GM21423 (cell line): ENCODE results near the gene PRMT6.
A peak's percentile ranks its signal among the peaks of the same experiment; 100 is the strongest.
"Not testable (repeated sequence)": the region's sequence is repeated elsewhere in the genome, so short reads cannot be mapped to it uniquely, and the experiment has no call there.

Source experiments
- ATAC-seq: cut with Tn5 transposase; IDR thresholded peaks from one replicate; pipeline ENCODE4 v1.9.1; 2021; ENCODE audit warnings: mild to moderate bottlenecking, moderate library complexity; ENCODE audit not compliant: unreplicated experiment

The PRMT6 gene

GRCh38 chr1:107056426-107057196, at the start of gene PRMT6:
Gene PRMT6, plus strand, starts transcription at chr1:107056674. Its CDS starts 42 bp downstream, at chr1:107056716.
- peak; percentile 94 for ATAC-seq

DNA sequence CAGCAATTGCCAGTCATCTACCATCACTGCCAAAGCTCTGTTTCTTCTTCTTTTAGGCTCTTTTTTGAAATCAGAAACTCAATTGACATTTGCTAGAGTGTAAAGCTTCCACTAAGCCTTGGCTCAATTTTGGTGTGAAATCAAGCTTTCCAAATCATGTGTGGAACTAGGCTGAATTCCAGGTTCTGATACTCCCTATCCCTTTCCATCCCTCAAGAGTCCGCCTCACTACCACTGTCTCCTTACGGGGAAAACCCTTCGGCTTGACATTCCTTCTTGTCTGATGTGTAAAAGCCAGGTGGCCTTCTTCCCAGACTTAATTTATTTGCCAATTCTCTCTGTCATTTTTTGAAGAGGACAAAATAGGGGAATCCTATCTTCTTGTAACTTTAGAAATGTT, 47.2 kb upstream of the PRMT6 start:
- ATAC-seq = no peak

DNA sequence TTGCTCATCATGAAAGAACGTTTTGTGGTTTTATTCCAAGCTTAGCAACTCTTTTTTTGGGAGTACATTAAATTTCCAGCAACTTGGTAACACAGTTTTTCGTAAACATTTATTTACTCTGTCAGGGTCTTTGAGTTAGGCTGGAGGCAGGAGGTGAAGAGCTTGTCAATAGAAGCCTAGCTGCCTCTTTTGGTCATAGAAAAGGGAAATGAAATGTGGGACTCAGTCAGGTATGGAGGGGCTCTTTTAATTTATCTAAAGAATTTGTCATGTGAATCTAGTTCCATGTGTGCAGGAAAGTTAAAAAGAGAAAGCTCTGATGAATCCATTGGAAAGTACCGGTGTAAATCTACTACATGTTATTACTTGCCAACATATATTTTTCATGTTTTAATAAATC, 45.9 kb upstream of the PRMT6 start:
- no peak for ATAC-seq

DNA sequence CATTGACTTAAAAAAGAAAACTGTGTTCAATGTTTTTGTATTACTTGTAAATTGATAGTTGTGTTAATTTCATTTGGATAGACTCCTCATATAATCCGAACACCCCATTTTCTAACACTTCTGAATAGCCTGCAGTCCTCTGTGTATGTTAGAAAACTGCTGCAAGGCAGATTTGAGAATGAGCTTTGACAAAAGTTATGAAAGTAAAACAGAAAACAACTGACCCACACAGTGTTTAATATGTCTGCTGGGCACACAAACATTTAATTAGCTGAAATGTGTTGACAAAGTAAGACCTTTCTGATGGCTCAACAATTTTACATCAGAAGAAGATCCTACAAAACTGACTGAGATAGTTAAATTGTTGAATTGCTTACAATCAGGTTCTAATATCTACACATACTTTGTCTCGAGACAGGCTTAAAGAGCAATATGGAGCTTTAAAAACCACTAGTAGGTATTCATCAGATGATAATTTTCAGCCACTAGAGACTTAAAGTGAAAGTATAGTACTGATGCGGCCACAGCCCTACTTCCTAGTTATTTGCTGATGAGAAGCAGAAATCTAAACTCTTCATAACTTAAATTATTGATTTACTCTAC, 40.0 kb upstream of the PRMT6 start:
- peak; percentile 68 for ATAC-seq

DNA sequence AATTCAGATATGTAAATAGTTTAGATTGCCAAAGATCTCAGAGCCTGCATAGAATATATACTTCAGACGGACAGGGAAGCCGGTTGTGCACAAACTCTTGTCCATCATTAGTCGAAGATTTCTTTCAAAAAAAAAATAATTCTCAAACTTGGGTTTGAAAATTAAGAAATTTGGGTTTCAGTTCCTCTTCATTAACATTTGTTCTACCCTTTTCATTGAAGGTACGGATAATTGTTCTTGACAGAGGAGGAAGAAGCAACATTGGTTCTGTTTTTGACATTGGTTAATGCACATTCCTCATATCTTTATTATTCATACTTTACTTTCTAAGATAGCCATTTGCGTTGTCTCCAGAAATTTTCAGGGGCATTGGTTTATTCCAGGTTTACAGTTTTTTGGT, 38.0 kb upstream of the PRMT6 start:
- no peak for ATAC-seq

DNA sequence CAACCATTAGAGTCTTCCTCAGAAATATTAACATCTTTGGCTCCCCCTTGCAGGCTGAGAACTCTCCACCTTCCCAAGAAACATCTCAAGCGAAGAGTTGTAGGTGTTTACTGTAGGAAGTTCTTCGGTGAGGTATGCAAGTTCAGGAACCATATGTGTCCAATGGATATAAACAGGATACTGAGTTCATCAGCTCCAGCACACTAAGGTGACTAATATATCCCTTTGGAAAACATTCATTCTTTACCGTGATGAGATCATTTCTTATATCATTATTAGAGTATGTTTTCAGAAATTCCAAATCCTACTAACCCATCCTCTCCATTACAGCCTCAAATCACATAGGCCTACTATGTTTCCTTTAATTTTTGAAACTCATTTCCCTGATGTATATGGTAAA, 37.3 kb upstream of the PRMT6 start:
- no peak for ATAC-seq

- ATAC-seq = not testable (repeated sequence)
Observed at GRCh38 chr1:107038874-107039273, 17.6 kb upstream of the PRMT6 start.

GRCh38 chr1:107044310-107045220, 11.9 kb upstream of the PRMT6 start:
- not testable (repeated sequence) for ATAC-seq

DNA sequence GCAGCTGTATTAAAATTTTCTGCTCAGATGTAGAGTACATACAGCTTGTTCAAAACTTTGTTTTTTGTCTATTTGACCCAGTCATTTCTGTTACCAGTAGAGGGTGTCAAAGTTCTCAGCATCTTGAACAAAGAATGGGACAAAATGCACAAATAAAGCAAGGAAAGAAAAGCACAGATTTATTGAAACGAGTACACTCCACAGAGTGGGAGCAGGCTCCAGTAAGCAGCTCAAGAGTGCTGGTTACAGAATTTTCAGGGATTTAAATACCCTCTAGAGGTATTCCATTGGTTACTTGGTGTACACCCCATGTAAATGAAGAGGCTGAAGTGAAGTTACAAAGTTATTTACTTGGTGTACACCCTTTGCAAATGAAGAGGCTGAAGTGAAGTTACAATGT, 8.9 kb upstream of the PRMT6 start:
- ATAC-seq = no peak

DNA sequence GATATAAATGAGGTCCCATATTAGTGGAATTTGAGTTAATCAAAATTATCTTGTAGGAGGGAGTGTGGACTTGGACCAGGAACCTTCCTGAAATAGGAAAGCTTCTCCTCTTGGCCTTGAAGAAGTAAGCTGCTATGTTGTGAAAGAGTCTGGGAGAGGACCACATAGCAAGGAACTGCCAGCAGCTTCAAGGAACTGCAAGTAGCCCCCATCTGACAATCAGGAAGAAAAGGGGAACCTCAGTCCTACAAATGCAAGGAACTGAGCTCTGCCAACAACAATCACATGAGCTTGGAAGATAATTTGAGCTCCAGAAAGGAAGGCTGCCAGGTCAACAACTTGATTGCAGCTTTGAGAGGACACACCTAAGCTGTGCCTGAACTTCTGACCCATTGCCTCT, 8.2 kb upstream of the PRMT6 start:
- no peak for ATAC-seq

- ATAC-seq = no peak
Observed at GRCh38 chr1:107051266-107051665, 5.2 kb upstream of the PRMT6 start.

- ATAC-seq = not testable (repeated sequence)
Observed at GRCh38 chr1:107055919-107056425, 502 bp upstream of the PRMT6 start.

DNA sequence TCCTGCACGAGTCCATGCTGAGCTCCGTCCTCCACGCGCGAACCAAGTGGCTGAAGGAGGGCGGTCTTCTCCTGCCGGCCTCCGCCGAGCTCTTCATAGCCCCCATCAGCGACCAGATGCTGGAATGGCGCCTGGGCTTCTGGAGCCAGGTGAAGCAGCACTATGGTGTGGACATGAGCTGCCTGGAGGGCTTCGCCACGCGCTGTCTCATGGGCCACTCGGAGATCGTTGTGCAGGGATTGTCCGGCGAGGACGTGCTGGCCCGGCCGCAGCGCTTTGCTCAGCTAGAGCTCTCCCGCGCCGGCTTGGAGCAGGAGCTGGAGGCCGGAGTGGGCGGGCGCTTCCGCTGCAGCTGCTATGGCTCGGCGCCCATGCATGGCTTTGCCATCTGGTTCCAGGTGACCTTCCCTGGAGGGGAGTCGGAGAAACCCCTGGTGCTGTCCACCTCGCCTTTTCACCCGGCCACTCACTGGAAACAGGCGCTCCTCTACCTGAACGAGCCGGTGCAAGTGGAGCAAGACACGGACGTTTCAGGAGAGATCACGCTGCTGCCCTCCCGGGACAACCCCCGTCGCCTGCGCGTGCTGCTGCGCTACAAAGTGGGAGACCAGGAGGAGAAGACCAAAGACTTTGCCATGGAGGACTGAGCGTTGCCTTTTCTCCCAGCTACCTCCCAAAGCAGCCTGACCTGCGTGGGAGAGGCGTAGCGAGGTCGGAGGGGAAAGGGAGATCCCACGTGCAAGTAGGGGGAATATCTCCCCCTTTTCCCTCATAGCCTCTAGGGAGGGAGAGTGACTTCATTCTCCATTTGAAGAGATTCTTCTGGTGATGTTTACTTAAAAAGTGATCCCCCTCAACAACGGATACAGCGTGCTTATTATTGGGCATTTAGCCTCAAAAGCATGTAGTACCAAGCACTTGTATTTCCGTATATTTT, 991 bp downstream of the PRMT6 start:
- peak; percentile 62 for ATAC-seq

DNA sequence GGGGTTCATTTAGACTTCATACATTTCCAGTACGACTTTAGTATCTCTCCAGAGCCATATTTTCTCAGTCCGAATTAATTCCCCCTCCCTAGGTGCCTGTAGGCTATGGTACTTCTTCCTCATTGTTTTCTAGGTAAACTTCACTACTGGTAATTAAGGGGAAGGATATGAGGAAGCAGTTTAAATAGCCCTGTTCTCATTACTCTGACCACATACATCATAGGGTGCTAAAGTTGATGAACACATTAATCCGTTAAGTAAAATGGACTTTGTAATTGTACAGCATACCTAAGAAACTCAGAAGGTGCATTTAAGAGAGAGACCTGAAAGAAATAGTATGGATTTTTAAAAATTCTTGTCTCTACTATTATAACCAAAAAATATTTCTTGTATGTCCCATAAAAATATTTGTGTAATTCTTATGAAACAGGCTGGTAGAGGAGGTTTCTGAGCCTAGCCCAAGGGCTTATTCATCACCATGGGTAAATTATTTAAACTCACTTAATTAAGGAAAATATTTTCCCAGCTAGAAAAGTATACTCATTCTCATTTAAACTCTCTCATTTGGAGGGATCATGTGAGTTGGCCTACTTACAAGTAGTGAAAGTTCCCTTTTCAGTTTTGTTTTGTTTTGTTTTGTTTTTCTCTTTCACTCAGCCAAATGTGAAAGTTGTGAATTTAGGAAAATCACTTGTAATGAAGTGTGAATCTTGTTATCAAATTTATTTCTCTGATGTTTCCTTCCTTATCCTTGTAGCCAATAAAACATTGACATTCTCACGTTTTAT, 2.0 kb downstream of the PRMT6 start:
- no peak for ATAC-seq

- no peak for ATAC-seq
Observed at GRCh38 chr1:107061886-107062285, 5.4 kb downstream of the PRMT6 start.

- ATAC-seq = no peak
Observed at GRCh38 chr1:107073493-107073892, 17.0 kb downstream of the PRMT6 start.

DNA sequence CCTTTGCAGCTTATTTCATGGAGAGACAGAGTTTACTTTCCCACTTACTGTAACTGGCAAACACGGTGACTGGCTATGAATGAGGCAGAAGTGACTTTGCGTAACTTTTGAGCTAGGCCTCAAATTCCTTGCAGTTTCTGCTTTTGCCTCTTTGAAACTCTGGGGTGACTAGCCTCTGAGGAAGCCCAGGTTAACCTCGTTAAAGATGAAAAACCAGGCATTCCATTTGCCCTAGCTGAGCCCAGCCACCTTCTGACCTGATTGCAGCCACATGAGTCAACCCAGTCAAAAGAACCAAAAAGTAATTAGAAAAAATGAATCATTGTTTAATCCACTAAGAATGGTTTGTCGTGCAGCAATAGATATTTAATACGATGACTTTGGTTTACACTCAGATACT, 20.4 kb downstream of the PRMT6 start:
- no peak for ATAC-seq

GRCh38 chr1:107079249-107079648, 22.8 kb downstream of the PRMT6 start:
- ATAC-seq = no peak

DNA sequence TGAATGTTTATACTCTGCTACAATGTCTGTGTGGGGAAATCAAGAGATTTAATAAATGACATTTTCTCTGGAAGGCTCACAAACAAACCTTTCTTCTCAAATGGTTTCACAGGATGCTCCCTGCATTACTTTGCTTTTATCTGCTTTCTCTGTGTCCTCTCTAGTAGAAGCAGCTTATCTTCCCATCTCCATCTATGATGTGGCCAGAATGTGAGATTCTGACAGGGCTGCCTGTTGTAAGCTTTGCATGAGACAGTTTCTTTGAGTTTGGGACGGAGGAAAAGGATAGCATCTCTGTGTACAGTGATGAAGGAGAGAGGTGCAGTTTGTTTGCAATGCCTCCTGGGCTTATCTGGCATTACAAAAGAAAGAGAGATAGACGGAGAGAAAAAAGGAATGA, 24.6 kb downstream of the PRMT6 start:
- ATAC-seq = no peak
